SU-DHL-6 (cell line): ENCODE data around the gene SCRT2.

Experiments used
- H2AFZ ChIP-seq: fragments of 200-600 bp; sonication (generic); 2 replicates; pipeline ENCODE4 v1.6.1; 2014; ENCODE audit warnings: low read depth, mild to moderate bottlenecking, moderate library complexity, mixed read lengths, antibody characterized with exemption, low read length; ENCODE audit not compliant: severe bottlenecking
- H3F3A ChIP-seq: fragments of 200-600 bp; shearing (Covaris generic); 2 replicates; pipeline ENCODE4 v1.6.0; 2016; ENCODE audit warnings: antibody characterized with exemption, mild to moderate bottlenecking; ENCODE audit not compliant: insufficient read depth
- H3K27ac ChIP-seq: fragments of 200-600 bp; sonication (generic); 2 replicates; pipeline ENCODE4 v1.5.1; 2016; ENCODE audit warnings: low read depth, mild to moderate bottlenecking, low read length, moderate library complexity, mixed read lengths
- H3K27me3 ChIP-seq: fragments of 200-600 bp; sonication (generic), shearing (Covaris generic); 2 replicates; pipeline ENCODE4 v1.6.0; 2014; ENCODE audit warnings: mild to moderate bottlenecking, low read length
- H3K36me3 ChIP-seq: fragments of 200-600 bp; sonication (generic); 2 replicates; pipeline ENCODE4 v1.6.1; 2014; ENCODE audit warnings: mild to moderate bottlenecking, low read length, mixed read lengths
- H3K4me2 ChIP-seq: fragments of 300-600, 200-600 bp; shearing (Covaris generic), sonication (generic); 2 replicates; pipeline ENCODE4 v1.6.0; 2014; ENCODE audit warnings: low read length, low read depth, mild to moderate bottlenecking; ENCODE audit not compliant: poor library complexity, severe bottlenecking
- H3K4me3 ChIP-seq: fragments of 200-600 bp; sonication (generic); 2 replicates; pipeline ENCODE4 v1.5.1; 2014; ENCODE audit warnings: antibody characterized with exemption, low read length, mild to moderate bottlenecking, mixed read lengths; ENCODE audit not compliant: insufficient read depth, poor library complexity, severe bottlenecking
- H3K79me2 ChIP-seq: fragments of 200-600 bp; sonication (generic); 2 replicates; pipeline ENCODE4 v1.6.1; 2014; ENCODE audit warnings: mild to moderate bottlenecking, low read length, moderate library complexity; ENCODE audit not compliant: insufficient read depth
- H3K9ac ChIP-seq: fragments of 200-600 bp; sonication (generic); 2 replicates; pipeline ENCODE4 v1.7.0; 2014; ENCODE audit warnings: mild to moderate bottlenecking, low read length
- H3K9me2 ChIP-seq: fragments of 200-600 bp; sonication (generic); replicated peaks from 2 replicates; pipeline ENCODE4 v1.6.1; 2014; ENCODE audit warnings: low read length; ENCODE audit not compliant: insufficient read depth
- H3K9me3 ChIP-seq: fragments of 200-600 bp; sonication (generic); 2 replicates; pipeline ENCODE4 v1.6.1; 2014; ENCODE audit warnings: low read length, mixed read lengths; ENCODE audit not compliant: insufficient read depth
- H4K20me1 ChIP-seq: fragments of 200-600 bp; sonication (generic); 2 replicates; pipeline ENCODE4 v1.6.1; 2014; ENCODE audit warnings: low read depth, mild to moderate bottlenecking, antibody characterized with exemption, low read length, moderate library complexity, mixed read lengths
- CTCF ChIP-seq: fragments of 200-600 bp; sonication (generic); IDR thresholded peaks from one replicate; pipeline ENCODE4 v1.5.1; 2017; ENCODE audit warnings: antibody characterized with exemption, mild to moderate bottlenecking, low read length, moderate library complexity; ENCODE audit not compliant: insufficient read depth, poor library complexity, severe bottlenecking
- EZH2phosphoT487 ChIP-seq: fragments of 200-600 bp; sonication (generic), shearing (Covaris generic); conservative IDR thresholded peaks from 2 replicates; pipeline ENCODE4 v1.6.1; 2018; ENCODE audit warnings: mild to moderate bottlenecking, antibody characterized with exemption, low read length, moderate library complexity, mixed read lengths

SCRT2 gene

GRCh38 chr20:710780-711450, 35.3 kb upstream of the SCRT2 start:
- no peaks in the 10 kb centered on the region for H4K20me1 ChIP-seq
- H3F3A ChIP-seq = no peaks in the 10 kb centered on the region
- H3K4me3 ChIP-seq = no peak overlapping the region
- H3K9me2 ChIP-seq = no peaks in the 10 kb centered on the region
- H2AFZ ChIP-seq = no peak overlapping the region
- H3K9me3 ChIP-seq = 0 out of 2 replicates have a peak, but pooled peaks cover 7% of the 10 kb centered on the region
- H3K4me2 ChIP-seq = no peak overlapping the region
- no peaks in the 10 kb centered on the region for H3K27me3 ChIP-seq
- no peak overlapping the region for H3K27ac ChIP-seq
- no peaks in the 10 kb centered on the region for H3K36me3 ChIP-seq
- no peak overlapping the region for H3K9ac ChIP-seq
- H3K79me2 ChIP-seq = no peaks in the 10 kb centered on the region
- TF ChIP-seq CTCF (no peak), EZH2phosphoT487 (no peak)

DNA sequence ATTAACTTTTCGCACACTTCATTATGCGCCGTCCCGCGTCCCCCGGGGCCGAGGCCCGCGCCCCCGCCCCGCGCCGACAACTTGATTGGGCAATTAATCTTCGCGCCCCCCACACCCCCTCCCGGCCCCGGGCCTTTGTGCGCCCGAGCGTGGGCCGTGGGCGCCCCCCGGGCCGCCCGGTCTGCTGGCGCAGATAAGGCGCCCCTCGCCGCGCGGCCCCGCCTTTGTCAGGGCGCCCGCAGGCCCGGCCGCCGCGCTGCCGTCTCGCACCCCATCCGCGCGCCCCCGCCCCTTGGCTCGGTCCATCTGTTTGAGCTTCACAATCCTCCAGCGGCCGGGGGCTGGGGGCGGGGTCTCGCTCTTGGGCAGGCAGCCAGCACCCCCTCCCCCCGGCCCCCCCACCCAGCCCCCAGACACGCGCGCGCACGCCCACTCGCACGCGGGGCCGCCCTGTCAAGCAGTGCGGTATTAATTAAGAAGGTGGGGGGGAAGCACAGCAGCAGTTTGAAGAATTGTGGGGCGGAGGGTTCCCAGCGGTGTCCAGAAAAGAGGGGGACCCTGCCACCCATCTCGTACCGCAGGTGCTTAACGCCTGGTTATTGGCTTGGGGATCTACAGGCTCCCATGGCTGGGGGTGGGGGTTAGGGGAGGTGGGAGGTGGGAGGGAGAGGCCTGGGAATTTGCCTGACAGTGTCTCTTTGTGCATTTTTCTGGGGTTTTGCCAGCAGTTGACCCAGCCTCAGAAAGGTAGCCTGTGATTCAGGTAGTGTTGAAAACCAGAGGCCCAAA, 34.6 kb upstream of the SCRT2 start:
- no peak overlapping the region for H2AFZ ChIP-seq
- no peak overlapping the region for H3K4me3 ChIP-seq
- TF ChIP-seq EZH2phosphoT487 (no peak), CTCF (no peak)
- H3K36me3 ChIP-seq = no peaks in the 10 kb centered on the region
- H3K4me2 ChIP-seq = no peak overlapping the region
- no peak overlapping the region for H3K9ac ChIP-seq
- 0 out of 2 replicates have a peak, but pooled peaks cover 7% of the 10 kb centered on the region for H3K9me3 ChIP-seq
- no peak overlapping the region for H3K27ac ChIP-seq
- no peaks in the 10 kb centered on the region for H3K27me3 ChIP-seq
- no peaks in the 10 kb centered on the region for H3K79me2 ChIP-seq
- no peaks in the 10 kb centered on the region for H3K9me2 ChIP-seq
- no peaks in the 10 kb centered on the region for H4K20me1 ChIP-seq
- no peaks in the 10 kb centered on the region for H3F3A ChIP-seq

DNA sequence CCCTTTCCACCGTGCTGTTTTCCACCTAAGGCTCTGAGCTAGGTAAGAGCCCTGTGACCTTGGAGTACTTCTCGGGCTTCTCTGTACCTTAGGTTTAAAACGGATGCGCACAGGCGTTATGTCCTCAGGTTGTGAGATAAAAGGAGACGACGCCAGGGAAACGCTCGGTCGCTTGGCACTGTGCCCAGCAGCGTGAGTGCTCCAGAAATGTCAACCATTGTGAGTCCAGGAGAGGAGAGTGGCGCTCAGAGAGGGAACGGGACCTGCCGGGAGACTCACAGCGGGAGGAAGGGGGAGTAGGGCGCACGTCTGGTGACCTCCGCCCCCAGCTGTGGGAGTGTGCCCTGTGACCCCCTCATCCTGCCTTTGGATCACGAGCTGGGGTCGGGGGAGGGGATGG, 33.8 kb upstream of the SCRT2 start:
- Histone ChIP-seq H3K36me3 (no peaks in the 10 kb centered on the region), H4K20me1 (no peaks in the 10 kb centered on the region), H3K9me3 (0 out of 2 replicates have a peak, but pooled peaks cover 3% of the 10 kb centered on the region), H2AFZ (no peak overlapping the region), H3K27ac (no peak overlapping the region), H3K9ac (no peak overlapping the region), H3F3A (no peaks in the 10 kb centered on the region), H3K79me2 (no peaks in the 10 kb centered on the region), H3K4me2 (no peak overlapping the region), H3K9me2 (no peaks in the 10 kb centered on the region), H3K4me3 (no peak overlapping the region), H3K27me3 (no peaks in the 10 kb centered on the region)
- TF ChIP-seq EZH2phosphoT487 (no peak), CTCF (no peak)
